Transverse colon (tissue), 4 donors: ENCODE measurements around the gene COMMD1.

Source experiments
- EP300 ChIP-seq: sonication (generic); formaldehyde crosslinking; IDR thresholded peaks from one replicate; pipeline ENCODE4 v1.6.1; 2017; ENCODE audit warnings: antibody characterized with exemption, low read depth
- POLR2A ChIP-seq: fragments of 450-650 bp; IDR thresholded peaks from one replicate; pipeline ENCODE4 v1.6.1; 2016; ENCODE audit warnings: antibody characterized with exemption, mild to moderate bottlenecking, moderate library complexity
- POLR2AphosphoS5 ChIP-seq, 3 donors: sonication (generic); formaldehyde crosslinking; IDR thresholded peaks; one replicate each; pipeline ENCODE4 v1.6.1; 2016; ENCODE audit warnings: antibody characterized with exemption in 3 of 3
- TF ChIP-seq, protein P1 (sequence below), 5 experiments: fragments of 200-600 bp in 3 of 5; fragments of 450-650 bp in 2 of 5; sonication (generic) in 3 of 5; IDR thresholded peaks; 1 replicate in 2 of 5; 2 replicates in 3 of 5; pipeline ENCODE4 v1.5.1; 2016 to 2017; ENCODE audit warnings: antibody characterized with exemption in 5 of 5, inconsistent platforms in 3 of 5, mild to moderate bottlenecking in 2 of 5, moderate library complexity in 1 of 5

DNA sequence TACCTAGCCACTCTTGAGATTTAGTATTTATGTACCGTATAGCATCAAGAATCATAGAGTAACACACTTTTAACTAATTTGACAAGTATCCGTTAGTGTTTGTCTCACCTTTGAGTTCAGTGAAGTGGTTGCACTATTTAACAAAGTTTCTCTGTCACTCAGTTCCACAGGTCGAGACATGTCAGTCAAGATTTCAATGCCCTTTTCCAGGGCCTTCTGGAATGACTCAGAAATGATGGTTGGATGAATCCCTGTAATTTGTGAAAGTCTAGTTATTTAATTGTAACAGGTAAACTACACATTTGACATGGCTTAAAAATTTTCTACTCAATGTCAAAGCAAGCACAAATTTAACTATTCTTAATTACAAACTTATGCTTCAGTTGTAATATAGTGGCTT, 26.7 kb upstream of the COMMD1 start:
- TF ChIP-seq, protein P1, sequence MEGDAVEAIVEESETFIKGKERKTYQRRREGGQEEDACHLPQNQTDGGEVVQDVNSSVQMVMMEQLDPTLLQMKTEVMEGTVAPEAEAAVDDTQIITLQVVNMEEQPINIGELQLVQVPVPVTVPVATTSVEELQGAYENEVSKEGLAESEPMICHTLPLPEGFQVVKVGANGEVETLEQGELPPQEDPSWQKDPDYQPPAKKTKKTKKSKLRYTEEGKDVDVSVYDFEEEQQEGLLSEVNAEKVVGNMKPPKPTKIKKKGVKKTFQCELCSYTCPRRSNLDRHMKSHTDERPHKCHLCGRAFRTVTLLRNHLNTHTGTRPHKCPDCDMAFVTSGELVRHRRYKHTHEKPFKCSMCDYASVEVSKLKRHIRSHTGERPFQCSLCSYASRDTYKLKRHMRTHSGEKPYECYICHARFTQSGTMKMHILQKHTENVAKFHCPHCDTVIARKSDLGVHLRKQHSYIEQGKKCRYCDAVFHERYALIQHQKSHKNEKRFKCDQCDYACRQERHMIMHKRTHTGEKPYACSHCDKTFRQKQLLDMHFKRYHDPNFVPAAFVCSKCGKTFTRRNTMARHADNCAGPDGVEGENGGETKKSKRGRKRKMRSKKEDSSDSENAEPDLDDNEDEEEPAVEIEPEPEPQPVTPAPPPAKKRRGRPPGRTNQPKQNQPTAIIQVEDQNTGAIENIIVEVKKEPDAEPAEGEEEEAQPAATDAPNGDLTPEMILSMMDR (IDR thresholded peaks at IDR 0.05): no peak
- no peak for TF ChIP-seq EP300
- TF ChIP-seq POLR2A: no peak
- no peak for TF ChIP-seq POLR2AphosphoS5 (IDR thresholded peaks at IDR 0.05)
